ENCODE measurements around the gene SCTR. TPM values are rescaled to one million over a fixed set of nuclear protein-coding genes. Genes with fewer than 3 reads are reported as not detected.

SCTR gene
- total RNA-seq, 1 experiment from 2014 or later = not detected

DNA sequence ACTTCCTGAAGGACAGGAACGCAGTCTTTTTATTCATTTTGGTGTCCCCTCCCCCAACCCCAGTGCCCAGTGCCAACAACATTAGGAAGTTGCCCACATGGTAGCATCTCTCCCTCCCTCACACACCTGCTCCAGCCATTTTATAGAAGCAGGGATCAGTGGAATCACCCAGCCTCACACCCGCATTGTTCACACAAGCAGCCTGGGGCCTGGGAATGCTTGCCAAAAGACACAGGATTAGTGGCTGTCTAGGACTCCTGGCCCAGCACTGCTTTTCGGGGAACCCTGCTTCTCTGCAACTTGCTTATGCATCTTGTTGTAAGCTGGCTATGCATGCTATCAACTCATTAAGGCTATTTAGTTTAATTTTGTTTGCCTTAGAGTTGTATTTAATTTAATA is 74.8 kb downstream of the SCTR start:
- H3K27ac ChIP-seq = no peak overlapping the region
- no peaks in the 10 kb centered on the region for H3F3A ChIP-seq (ENCODE audit: insufficient read depth, low read depth)
- H3K4me3 ChIP-seq = no peak overlapping the region
- H3K4me2 ChIP-seq = no peak overlapping the region
- ChIA-PET CTCF (no interaction called here), POLR2A (ENCODE audit: unreplicated experiment) (interaction anchor here (0.7 kb wide), 1 partner anchor 196 kb away, joined by 3 read pairs; no protein-coding TSS in a partner anchor)
- BruUV-seq (replicated peaks) = no TSS peak
- no peak for DNase-seq
- H4K20me1 ChIP-seq (ENCODE audit: insufficient read depth) = no peaks in the 10 kb centered on the region; the same call in 1 of the 2 replicates
- H3K27me3 ChIP-seq (ENCODE audit: insufficient read depth, low read depth) = peaks cover 59% of the 10 kb centered on the region
- intact Hi-C loops (cut with micrococcal nuclease; ENCODE audit: unreplicated experiment) = no loop called here
- no peaks in the 10 kb centered on the region for H3K36me3 ChIP-seq (ENCODE audit: low read depth)
- TF ChIP-seq, protein P1, sequence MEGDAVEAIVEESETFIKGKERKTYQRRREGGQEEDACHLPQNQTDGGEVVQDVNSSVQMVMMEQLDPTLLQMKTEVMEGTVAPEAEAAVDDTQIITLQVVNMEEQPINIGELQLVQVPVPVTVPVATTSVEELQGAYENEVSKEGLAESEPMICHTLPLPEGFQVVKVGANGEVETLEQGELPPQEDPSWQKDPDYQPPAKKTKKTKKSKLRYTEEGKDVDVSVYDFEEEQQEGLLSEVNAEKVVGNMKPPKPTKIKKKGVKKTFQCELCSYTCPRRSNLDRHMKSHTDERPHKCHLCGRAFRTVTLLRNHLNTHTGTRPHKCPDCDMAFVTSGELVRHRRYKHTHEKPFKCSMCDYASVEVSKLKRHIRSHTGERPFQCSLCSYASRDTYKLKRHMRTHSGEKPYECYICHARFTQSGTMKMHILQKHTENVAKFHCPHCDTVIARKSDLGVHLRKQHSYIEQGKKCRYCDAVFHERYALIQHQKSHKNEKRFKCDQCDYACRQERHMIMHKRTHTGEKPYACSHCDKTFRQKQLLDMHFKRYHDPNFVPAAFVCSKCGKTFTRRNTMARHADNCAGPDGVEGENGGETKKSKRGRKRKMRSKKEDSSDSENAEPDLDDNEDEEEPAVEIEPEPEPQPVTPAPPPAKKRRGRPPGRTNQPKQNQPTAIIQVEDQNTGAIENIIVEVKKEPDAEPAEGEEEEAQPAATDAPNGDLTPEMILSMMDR (conservative IDR thresholded peaks at IDR 0.05) = no peak
- no peak for TF ChIP-seq EZH2 (IDR thresholded peaks at IDR 0.05; ENCODE audit: low read depth)
- H2AFZ ChIP-seq = no peak overlapping the region
- H3K79me2 ChIP-seq (ENCODE audit: low read depth) = no peaks in the 10 kb centered on the region
- no peaks in the 10 kb centered on the region for H3K4me1 ChIP-seq (replicated peaks; ENCODE audit: insufficient read depth)
- H3K9me3 ChIP-seq (ENCODE audit: insufficient read depth, low read depth) = no peaks in the 10 kb centered on the region
- no peaks in the 10 kb centered on the region for H3K9me2 ChIP-seq (ENCODE audit: insufficient read depth)

- no peaks in the 10 kb centered on the region for H3K79me2 ChIP-seq (ENCODE audit: low read depth)
- CTCF ChIA-PET = no interaction called here
- no peak for TF ChIP-seq EZH2 (IDR thresholded peaks at IDR 0.05; ENCODE audit: low read depth)
- TF ChIP-seq, protein P1 (conservative IDR thresholded peaks at IDR 0.05) = no peak
- intact Hi-C loops (cut with micrococcal nuclease; ENCODE audit: unreplicated experiment) = no loop called here
- no peak overlapping the region for H2AFZ ChIP-seq
- no peaks in the 10 kb centered on the region; the same call in 1 of the 2 replicates for H4K20me1 ChIP-seq (ENCODE audit: insufficient read depth)
- H3K4me2 ChIP-seq = no peak overlapping the region
- BruUV-seq (replicated peaks) = no TSS peak
- no peak overlapping the region for H3K4me3 ChIP-seq
- no peaks in the 10 kb centered on the region for H3K9me2 ChIP-seq (ENCODE audit: insufficient read depth)
- H3K27ac ChIP-seq = no peak overlapping the region
- no peaks in the 10 kb centered on the region for H3K36me3 ChIP-seq (ENCODE audit: low read depth)
- no peaks in the 10 kb centered on the region for H3F3A ChIP-seq (ENCODE audit: insufficient read depth, low read depth)
- H3K4me1 ChIP-seq (replicated peaks; ENCODE audit: insufficient read depth) = no peaks in the 10 kb centered on the region
- no peak for DNase-seq
- POLR2A ChIA-PET (ENCODE audit: unreplicated experiment) = interaction anchor here (0.7 kb wide), 1 partner anchor 196 kb away, joined by 3 read pairs; no protein-coding TSS in a partner anchor
- no peaks in the 10 kb centered on the region for H3K9me3 ChIP-seq (ENCODE audit: insufficient read depth, low read depth)
- H3K27me3 ChIP-seq (ENCODE audit: insufficient read depth, low read depth) = peaks cover 50% of the 10 kb centered on the region
Observed at GRCh38 chr2:119448427-119449141, 75.7 kb downstream of the SCTR start.

GRCh38 chr2:119446037-119446436 is 78.2 kb downstream of the SCTR start:
- Histone ChIP-seq H3K36me3 (ENCODE audit: low read depth) (no peaks in the 10 kb centered on the region), H3K4me2 (no peak overlapping the region), H3K9me3 (ENCODE audit: insufficient read depth, low read depth) (no peaks in the 10 kb centered on the region), H3F3A (ENCODE audit: insufficient read depth, low read depth) (no peaks in the 10 kb centered on the region), H3K27ac (no peak overlapping the region), H3K4me3 (no peak overlapping the region), H3K4me1 (replicated peaks; ENCODE audit: insufficient read depth) (no peaks in the 10 kb centered on the region), H3K79me2 (ENCODE audit: low read depth) (no peaks in the 10 kb centered on the region), H3K9me2 (ENCODE audit: insufficient read depth) (no peaks in the 10 kb centered on the region), H2AFZ (no peak overlapping the region), H4K20me1 (ENCODE audit: insufficient read depth) (no peaks in the 10 kb centered on the region; the same call in 1 of the 2 replicates), H3K27me3 (ENCODE audit: insufficient read depth, low read depth) (peaks cover 44% of the 10 kb centered on the region)
- BruUV-seq (replicated peaks) = no TSS peak
- no peak for DNase-seq
- intact Hi-C loops (cut with micrococcal nuclease; ENCODE audit: unreplicated experiment) = no loop called here
- TF ChIP-seq EZH2 (IDR thresholded peaks at IDR 0.05; ENCODE audit: low read depth) = no peak
- TF ChIP-seq, protein P1 (conservative IDR thresholded peaks at IDR 0.05) = no peak
- ChIA-PET CTCF (interaction anchor here (0.7 kb wide), 1 partner anchor 198 kb away, joined by 10 read pairs; no protein-coding TSS in a partner anchor), POLR2A (ENCODE audit: unreplicated experiment) (no interaction called here)

Data from PC-9 (cell line).